ENCODE measurements around the gene C1orf210. TPM values are rescaled to one million over a fixed set of nuclear protein-coding genes. Genes with fewer than 3 reads are reported as not detected.

C1orf210 gene
- total RNA-seq, 1 donor from 2014 or later: not detected

GRCh38 chr1:43280692-43281091, 4.7 kb downstream of the C1orf210 start:
- Mint-ChIP-seq H3K4me3 (no peak overlapping the region), H3K4me1 (no peaks in the 10 kb centered on the region), H3K9me3 (no peaks in the 10 kb centered on the region), H3K36me3 (ENCODE audit: low read depth) (no peaks in the 10 kb centered on the region), H3K27ac (no peak overlapping the region), H3K27me3 (peaks cover 5% of the 10 kb centered on the region)
- no peak for DNase-seq
- intact Hi-C loops (cut with micrococcal nuclease): no loop called here

- peaks cover 7% of the 10 kb centered on the region for H3K4me1 Mint-ChIP-seq
- intact Hi-C loops (cut with micrococcal nuclease): no loop called here
- DNase-seq: no peak
- no peak overlapping the region for H3K27ac Mint-ChIP-seq
- peaks cover 5% of the 10 kb centered on the region for H3K27me3 Mint-ChIP-seq
- no peak overlapping the region for H3K4me3 Mint-ChIP-seq
- H3K9me3 Mint-ChIP-seq: peaks cover 6% of the 10 kb centered on the region
- H3K36me3 Mint-ChIP-seq (ENCODE audit: low read depth): peaks cover 3% of the 10 kb centered on the region
Measured at GRCh38 chr1:43279666-43280065, 5.7 kb downstream of the C1orf210 start.

GRCh38 chr1:43279161-43279560, 6.2 kb downstream of the C1orf210 start:
- intact Hi-C loops (cut with micrococcal nuclease): no loop called here
- Mint-ChIP-seq H3K9me3 (peaks cover 11% of the 10 kb centered on the region), H3K4me1 (peaks cover 12% of the 10 kb centered on the region), H3K4me3 (no peak overlapping the region), H3K27ac (no peak overlapping the region), H3K27me3 (peaks cover 5% of the 10 kb centered on the region), H3K36me3 (ENCODE audit: low read depth) (peaks cover 6% of the 10 kb centered on the region)
- DNase-seq: no peak

GRCh38 chr1:43277116-43277876, 8.1 kb downstream of the C1orf210 start:
- H3K9me3 Mint-ChIP-seq: peaks cover 13% of the 10 kb centered on the region
- no peak for DNase-seq
- H3K4me1 Mint-ChIP-seq: peaks cover 13% of the 10 kb centered on the region
- H3K27ac Mint-ChIP-seq: no peak overlapping the region
- H3K27me3 Mint-ChIP-seq: peaks cover 5% of the 10 kb centered on the region
- intact Hi-C loops (cut with micrococcal nuclease): no loop called here
- H3K36me3 Mint-ChIP-seq (ENCODE audit: low read depth): peaks cover 6% of the 10 kb centered on the region
- no peak overlapping the region for H3K4me3 Mint-ChIP-seq

- H3K27ac Mint-ChIP-seq: peak overlapping the region; percentile 38
- peaks cover 13% of the 10 kb centered on the region for H3K9me3 Mint-ChIP-seq
- intact Hi-C loops (cut with micrococcal nuclease): no loop called here
- DNase-seq: no peak
- peaks cover 6% of the 10 kb centered on the region for H3K36me3 Mint-ChIP-seq (ENCODE audit: low read depth)
- no peak overlapping the region for H3K4me3 Mint-ChIP-seq
- peaks cover 5% of the 10 kb centered on the region for H3K27me3 Mint-ChIP-seq
- H3K4me1 Mint-ChIP-seq: peaks cover 13% of the 10 kb centered on the region
Measured at GRCh38 chr1:43276673-43277072, 8.7 kb downstream of the C1orf210 start.

GRCh38 chr1:43275826-43276620, 9.4 kb downstream of the C1orf210 start:
- H3K4me1 Mint-ChIP-seq: peaks cover 15% of the 10 kb centered on the region
- H3K27ac Mint-ChIP-seq: peak overlapping the region; percentile 38
- no peak for DNase-seq
- peaks cover 6% of the 10 kb centered on the region for H3K36me3 Mint-ChIP-seq (ENCODE audit: low read depth)
- no peak overlapping the region for H3K4me3 Mint-ChIP-seq
- intact Hi-C loops (cut with micrococcal nuclease): no loop called here
- peaks cover 4% of the 10 kb centered on the region for H3K27me3 Mint-ChIP-seq
- H3K9me3 Mint-ChIP-seq: peaks cover 13% of the 10 kb centered on the region

GRCh38 chr1:43274804-43275180, 10.6 kb downstream of the C1orf210 start:
- H3K27ac Mint-ChIP-seq: peak overlapping the region; percentile 98
- peaks cover 20% of the 10 kb centered on the region for H3K4me1 Mint-ChIP-seq
- no peak for DNase-seq
- peak overlapping the region; percentile 69 for H3K4me3 Mint-ChIP-seq
- H3K36me3 Mint-ChIP-seq (ENCODE audit: low read depth): peaks cover 6% of the 10 kb centered on the region
- peaks cover 6% of the 10 kb centered on the region for H3K27me3 Mint-ChIP-seq
- H3K9me3 Mint-ChIP-seq: peaks cover 13% of the 10 kb centered on the region
- intact Hi-C loops (cut with micrococcal nuclease): no loop called here

GRCh38 chr1:43274125-43274803, 11.1 kb downstream of the C1orf210 start:
- Mint-ChIP-seq H3K4me3 (peak overlapping the region; percentile 69), H3K27ac (peak overlapping the region; percentile 98), H3K9me3 (peaks cover 13% of the 10 kb centered on the region), H3K27me3 (peaks cover 6% of the 10 kb centered on the region), H3K4me1 (peaks cover 20% of the 10 kb centered on the region), H3K36me3 (ENCODE audit: low read depth) (peaks cover 6% of the 10 kb centered on the region)
- DNase-seq: peak; percentile 84
- intact Hi-C loops (cut with micrococcal nuclease): no loop called here

- intact Hi-C loops (cut with micrococcal nuclease): no loop called here
- H3K4me1 Mint-ChIP-seq: peaks cover 20% of the 10 kb centered on the region
- no peak for DNase-seq
- peaks cover 6% of the 10 kb centered on the region for H3K27me3 Mint-ChIP-seq
- H3K9me3 Mint-ChIP-seq: peaks cover 13% of the 10 kb centered on the region
- H3K4me3 Mint-ChIP-seq: no peak overlapping the region
- no peak overlapping the region for H3K27ac Mint-ChIP-seq
- peaks cover 6% of the 10 kb centered on the region for H3K36me3 Mint-ChIP-seq (ENCODE audit: low read depth)
Measured at GRCh38 chr1:43273708-43274107, 11.7 kb downstream of the C1orf210 start.

- H3K27me3 Mint-ChIP-seq: peaks cover 6% of the 10 kb centered on the region
- intact Hi-C loops (cut with micrococcal nuclease): no loop called here
- no peak overlapping the region for H3K4me3 Mint-ChIP-seq
- DNase-seq: no peak
- no peak overlapping the region for H3K27ac Mint-ChIP-seq
- H3K9me3 Mint-ChIP-seq: peaks cover 13% of the 10 kb centered on the region
- peaks cover 20% of the 10 kb centered on the region for H3K4me1 Mint-ChIP-seq
- peaks cover 6% of the 10 kb centered on the region for H3K36me3 Mint-ChIP-seq (ENCODE audit: low read depth)
Measured at GRCh38 chr1:43272576-43273571, 12.5 kb downstream of the C1orf210 start.

GRCh38 chr1:43272161-43272560, 13.2 kb downstream of the C1orf210 start:
- H3K9me3 Mint-ChIP-seq: peaks cover 13% of the 10 kb centered on the region

GRCh38 chr1:43271186-43272118, 13.9 kb downstream of the C1orf210 start:
- H3K4me3 Mint-ChIP-seq: no peak overlapping the region
- peaks cover 20% of the 10 kb centered on the region for H3K4me1 Mint-ChIP-seq
- peaks cover 6% of the 10 kb centered on the region for H3K36me3 Mint-ChIP-seq (ENCODE audit: low read depth)
- DNase-seq: no peak
- intact Hi-C loops (cut with micrococcal nuclease): no loop called here
- H3K9me3 Mint-ChIP-seq: peaks cover 13% of the 10 kb centered on the region
- H3K27ac Mint-ChIP-seq: peak overlapping the region; percentile 5
- H3K27me3 Mint-ChIP-seq: peaks cover 5% of the 10 kb centered on the region

More at GRCh38 chr1:43272161-43272560, 13.2 kb downstream of the C1orf210 start:
- Mint-ChIP-seq H3K27ac (no peak overlapping the region), H3K4me3 (no peak overlapping the region), H3K27me3 (peaks cover 6% of the 10 kb centered on the region), H3K4me1 (peaks cover 20% of the 10 kb centered on the region), H3K36me3 (ENCODE audit: low read depth) (peaks cover 6% of the 10 kb centered on the region)
- intact Hi-C loops (cut with micrococcal nuclease): no loop called here
- no peak for DNase-seq

Measured in activated CD4-positive, alpha-beta T cell treated with anti-CD3 and anti-CD28 coated beads, Interleukin-2, amount 10 ng/mL, durations not matched to agents 24 days and 14 days (primary cell).